HCT116 (cell line): ENCODE data around the gene TMEM128. TPM values are rescaled to one million over a fixed set of nuclear protein-coding genes. Genes with fewer than 3 reads are reported as not detected.

Experiments
- ATAC-seq: fragments of 200-7000 bp; cut with Tn5 transposase; 2 replicates; pipeline ENCODE4 v1.9.1; 2020; ENCODE audit warnings: mild to moderate bottlenecking, moderate library complexity
- BruUV-seq: library from RNA; stranded (reverse); fragments of 400-500 nt; replicated peaks from 2 replicates; lab custom pipeline; 2021; lab: Mats Ljungman, UMichigan
- CTCF ChIA-PET: fragments of 300-600 bp; sonication (Branson Sonifier 250); formaldehyde crosslinking; loops from one replicate; lab custom pipeline; 2021; ENCODE audit warnings: antibody characterized with exemption; lab: Charles Lee
- POLR2A ChIA-PET: fragments of 300-600, 350-600 bp; sonication (Branson Sonifier 250); formaldehyde crosslinking; loops from one replicate; lab custom pipeline; 2021; ENCODE audit warnings: antibody characterized with exemption; lab: Charles Lee
- RAD21 ChIA-PET, 2 experiments: fragments of 300-600 bp; sonication (Branson Sonifier 250); formaldehyde crosslinking; loops; one replicate each; lab custom pipeline; 2023; ENCODE audit warnings: low total read pairs in 2 of 2; ENCODE audit not compliant: uncharacterized antibody in 2 of 2, unreplicated experiment in 2 of 2, low non-redundant PET in 1 of 2; lab: Charles Lee
- DNase-seq: peaks from one replicate; pipeline ENCODE4 v3.0.0-alpha.2; 2010; ENCODE audit warnings: low read depth, low spot score
- H2AFZ ChIP-seq: fragments of 200-600 bp; shearing (Covaris generic), sonication (generic); 2 replicates; pipeline ENCODE4 v1.6.1; 2017; ENCODE audit warnings: low read depth, mixed run types, mixed read lengths, antibody characterized with exemption, low read length; ENCODE audit not compliant: poor library complexity, severe bottlenecking
- H3K27ac ChIP-seq: 2 replicates; pipeline ENCODE4 v1.5.1; 2012; ENCODE audit warnings: low read depth, low read length
- H3K27me3 ChIP-seq: fragments of 200-600 bp; sonication (generic); 2 replicates; pipeline ENCODE4 v1.6.1; 2016; ENCODE audit warnings: mixed run types, low read length, mixed read lengths; ENCODE audit not compliant: insufficient read depth
- H3K36me3 ChIP-seq, 2 experiments: fragments of 200-500 bp in 1 of 2; fragments of 200-600 bp in 1 of 2; sonication (Bioruptor generic) in 1 of 2; sonication (generic) in 1 of 2; 2 replicates each; pipeline versions ENCODE4 v1.5.1 to v1.6.1; 2014 to 2016; ENCODE audit warnings: low read length in 2 of 2, inconsistent platforms in 1 of 2, mixed read lengths in 1 of 2, mixed run types in 1 of 2; ENCODE audit not compliant: insufficient read depth in 2 of 2, control insufficient read depth in 1 of 2
- H3K4me1 ChIP-seq, 2 experiments: fragments of 200-600 bp in 1 of 2; sonication (generic) in 1 of 2; 2 replicates each; pipeline versions ENCODE4 v1.5.1 to v1.6.1; 2012 to 2017; ENCODE audit warnings: low read length in 2 of 2, inconsistent platforms in 1 of 2, mild to moderate bottlenecking in 1 of 2, mixed read lengths in 1 of 2, mixed run types in 1 of 2, moderate library complexity in 1 of 2; ENCODE audit not compliant: insufficient read depth in 2 of 2, control insufficient read depth in 1 of 2
- H3K4me2 ChIP-seq: fragments of 200-600 bp; sonication (generic); 2 replicates; pipeline ENCODE4 v1.6.1; 2017; ENCODE audit warnings: mixed run types, low read length, mixed read lengths
- H3K4me3 ChIP-seq, 2 experiments: fragments of 200-600 bp in 1 of 2; sonication (generic) in 1 of 2; replicated peaks in 1 of 2; 2 replicates each; pipeline ENCODE4 v1.5.1; 2011 to 2016; ENCODE audit warnings: low read length in 2 of 2, control low read depth in 1 of 2, low read depth in 1 of 2, mild to moderate bottlenecking in 1 of 2, mixed read lengths in 1 of 2, mixed run types in 1 of 2
- H3K79me2 ChIP-seq: fragments of 200-600 bp; sonication (generic); 2 replicates; pipeline ENCODE4 v1.6.1; 2017; ENCODE audit warnings: mild to moderate bottlenecking, mixed run types, low read length, moderate library complexity, mixed read lengths; ENCODE audit not compliant: insufficient read depth
- H3K9ac ChIP-seq: fragments of 200-600 bp; sonication (generic); 2 replicates; pipeline ENCODE4 v1.6.1; 2016; ENCODE audit warnings: low read length, mixed read lengths
- H3K9me2 ChIP-seq: fragments of 200-600 bp; sonication (generic), shearing (Covaris generic); 2 replicates; pipeline ENCODE4 v1.6.1; 2017; ENCODE audit warnings: mixed run types, mild to moderate bottlenecking, moderate library complexity; ENCODE audit not compliant: insufficient read depth
- H3K9me3 ChIP-seq, 2 experiments: fragments of 200-500 bp in 1 of 2; fragments of 200-600 bp in 1 of 2; sonication (Bioruptor generic) in 1 of 2; sonication (generic) in 1 of 2; 2 replicates each; pipeline ENCODE4 v1.6.1; 2014 to 2017; ENCODE audit warnings: low read length in 2 of 2, mixed read lengths in 2 of 2, inconsistent platforms in 1 of 2, low read depth in 1 of 2, mild to moderate bottlenecking in 1 of 2, mixed run types in 1 of 2, moderate library complexity in 1 of 2; ENCODE audit not compliant: control insufficient read depth in 1 of 2, insufficient read depth in 1 of 2
- H4K20me1 ChIP-seq: fragments of 200-600 bp; sonication (generic), shearing (Covaris generic); 2 replicates; pipeline ENCODE4 v1.6.1; 2017; ENCODE audit warnings: mixed run types, mild to moderate bottlenecking, moderate library complexity; ENCODE audit not compliant: insufficient read depth
- EGR1 ChIP-seq: IDR thresholded peaks from 2 replicates; pipeline ENCODE4 v1.6.1; 2012; ENCODE audit warnings: low read depth
- JUND ChIP-seq: IDR thresholded peaks from 2 replicates; pipeline ENCODE4 v1.6.1; 2012
- YY1 ChIP-seq: IDR thresholded peaks from 2 replicates; pipeline ENCODE4 v1.6.1; 2011; ENCODE audit warnings: low read length, low read depth, moderate library complexity, mild to moderate bottlenecking; ENCODE audit not compliant: insufficient replicate concordance; ENCODE audit errors: extremely low read depth
- intact Hi-C: fragments of 100-400 bp; cut with micrococcal nuclease; formaldehyde crosslinking; loops from 2 replicates; pipeline ENCODE4 v1.10.0; 2022
- total RNA-seq: library from RNA; stranded (reverse); gene quantifications from one replicate; pipeline ENCODE4 v1.2.1, GENCODE V29; 2021; ENCODE audit not compliant: unreplicated experiment
- TF ChIP-seq, protein P1 (sequence below): IDR thresholded peaks from 2 replicates; pipeline ENCODE4 v1.6.1; 2012; ENCODE audit warnings: low read depth
- TF ChIP-seq, protein P2 (sequence below): IDR thresholded peaks from 2 replicates; pipeline ENCODE4 v1.6.1; 2012
- TF ChIP-seq, protein P3 (sequence below): IDR thresholded peaks from 2 replicates; pipeline ENCODE4 v1.6.1; 2012

TMEM128 gene
- total RNA-seq, 1 experiment from 2014 or later, result 19.5 TPM

DNA sequence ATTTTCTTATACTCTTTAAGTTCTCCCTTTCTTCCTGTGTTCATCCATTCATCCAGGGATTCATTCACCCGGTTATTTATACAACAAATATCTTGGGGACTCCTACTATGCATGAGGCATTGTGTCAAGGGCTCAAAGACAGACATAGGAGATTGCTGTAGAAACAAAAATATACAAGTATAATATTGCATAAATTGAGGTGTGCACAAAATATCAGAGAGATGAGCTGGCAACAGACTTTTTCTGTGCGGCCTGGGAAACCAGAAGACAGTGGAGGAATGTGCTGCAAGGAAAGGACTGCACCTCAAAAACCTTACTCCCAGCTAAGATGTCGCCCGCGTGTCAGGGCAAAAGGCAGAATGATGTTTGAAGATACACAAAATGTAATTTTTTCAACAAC is 30.9 kb downstream of the TMEM128 start:
- ATAC-seq (no peak), DNase-seq (no peak)
- CTCF ChIA-PET, result no interaction called here
- Histone ChIP-seq H3K9ac (no peak overlapping the region), H3K4me3 (no peak overlapping the region), H3K9me2 (no peaks in the 10 kb centered on the region), H3K79me2 (no peaks in the 10 kb centered on the region), H2AFZ (no peak overlapping the region), H3K27me3 (no peaks in the 10 kb centered on the region), H3K4me2 (no peak overlapping the region; the same call in 1 of the 2 replicates), H3K9me3 (no peaks in the 10 kb centered on the region), H3K4me1 (peaks cover 0 to 14% of the 10 kb centered on the region in 2 experiments; a peak in 2 of 4 replicates), H3K36me3 (no peaks in the 10 kb centered on the region), H3K27ac (no peak overlapping the region), H4K20me1 (no peaks in the 10 kb centered on the region)
- RAD21 ChIA-PET, result no interaction called here
- POLR2A ChIA-PET, result no interaction called here
- TF ChIP-seq, protein P1, sequence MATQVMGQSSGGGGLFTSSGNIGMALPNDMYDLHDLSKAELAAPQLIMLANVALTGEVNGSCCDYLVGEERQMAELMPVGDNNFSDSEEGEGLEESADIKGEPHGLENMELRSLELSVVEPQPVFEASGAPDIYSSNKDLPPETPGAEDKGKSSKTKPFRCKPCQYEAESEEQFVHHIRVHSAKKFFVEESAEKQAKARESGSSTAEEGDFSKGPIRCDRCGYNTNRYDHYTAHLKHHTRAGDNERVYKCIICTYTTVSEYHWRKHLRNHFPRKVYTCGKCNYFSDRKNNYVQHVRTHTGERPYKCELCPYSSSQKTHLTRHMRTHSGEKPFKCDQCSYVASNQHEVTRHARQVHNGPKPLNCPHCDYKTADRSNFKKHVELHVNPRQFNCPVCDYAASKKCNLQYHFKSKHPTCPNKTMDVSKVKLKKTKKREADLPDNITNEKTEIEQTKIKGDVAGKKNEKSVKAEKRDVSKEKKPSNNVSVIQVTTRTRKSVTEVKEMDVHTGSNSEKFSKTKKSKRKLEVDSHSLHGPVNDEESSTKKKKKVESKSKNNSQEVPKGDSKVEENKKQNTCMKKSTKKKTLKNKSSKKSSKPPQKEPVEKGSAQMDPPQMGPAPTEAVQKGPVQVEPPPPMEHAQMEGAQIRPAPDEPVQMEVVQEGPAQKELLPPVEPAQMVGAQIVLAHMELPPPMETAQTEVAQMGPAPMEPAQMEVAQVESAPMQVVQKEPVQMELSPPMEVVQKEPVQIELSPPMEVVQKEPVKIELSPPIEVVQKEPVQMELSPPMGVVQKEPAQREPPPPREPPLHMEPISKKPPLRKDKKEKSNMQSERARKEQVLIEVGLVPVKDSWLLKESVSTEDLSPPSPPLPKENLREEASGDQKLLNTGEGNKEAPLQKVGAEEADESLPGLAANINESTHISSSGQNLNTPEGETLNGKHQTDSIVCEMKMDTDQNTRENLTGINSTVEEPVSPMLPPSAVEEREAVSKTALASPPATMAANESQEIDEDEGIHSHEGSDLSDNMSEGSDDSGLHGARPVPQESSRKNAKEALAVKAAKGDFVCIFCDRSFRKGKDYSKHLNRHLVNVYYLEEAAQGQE, result no peak
- intact Hi-C loops, result no loop called here
- BruUV-seq, result no TSS peak

DNA sequence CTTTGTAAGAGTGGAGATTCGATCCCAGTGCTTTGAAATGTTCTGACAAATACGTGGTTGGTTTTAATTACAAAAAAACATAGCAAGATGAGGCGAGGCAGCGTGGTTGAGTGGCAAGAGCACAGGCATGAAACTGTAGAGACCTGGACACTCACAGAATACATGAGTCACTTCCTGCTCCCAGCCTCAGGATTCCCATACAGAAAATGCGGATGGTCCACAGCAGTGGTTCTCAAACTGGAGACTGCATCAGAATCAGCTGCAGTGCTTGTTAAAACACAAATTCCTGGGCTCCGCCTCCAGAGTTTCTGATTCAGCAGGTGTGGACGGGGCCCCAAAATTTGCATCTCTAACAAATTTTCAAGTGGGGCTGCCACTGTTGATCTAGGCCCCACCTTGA is 31.4 kb downstream of the TMEM128 start:
- RAD21 ChIA-PET, result no interaction called here

More for the DNA sequence above, 31.4 kb downstream of the TMEM128 start:
- Histone ChIP-seq H2AFZ (peak overlapping the region; percentile 65), H4K20me1 (no peaks in the 10 kb centered on the region), H3K4me3 (no peak overlapping the region), H3K9me3 (no peaks in the 10 kb centered on the region), H3K9ac (no peak overlapping the region), H3K36me3 (no peaks in the 10 kb centered on the region), H3K79me2 (no peaks in the 10 kb centered on the region), H3K27ac (no peak overlapping the region), H3K4me2 (peak overlapping the region; percentile 44; the same call in 1 of the 2 replicates), H3K9me2 (no peaks in the 10 kb centered on the region), H3K27me3 (no peaks in the 10 kb centered on the region), H3K4me1 (peaks cover 0 to 14% of the 10 kb centered on the region in 2 experiments; a peak in 2 of 4 replicates)
- intact Hi-C loops, result no loop called here
- TF ChIP-seq YY1 (no peak), EGR1 (no peak), JUND (no peak)
- TF ChIP-seq, protein P2, sequence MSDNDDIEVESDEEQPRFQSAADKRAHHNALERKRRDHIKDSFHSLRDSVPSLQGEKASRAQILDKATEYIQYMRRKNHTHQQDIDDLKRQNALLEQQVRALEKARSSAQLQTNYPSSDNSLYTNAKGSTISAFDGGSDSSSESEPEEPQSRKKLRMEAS, result no peak
- TF ChIP-seq, protein P3, sequence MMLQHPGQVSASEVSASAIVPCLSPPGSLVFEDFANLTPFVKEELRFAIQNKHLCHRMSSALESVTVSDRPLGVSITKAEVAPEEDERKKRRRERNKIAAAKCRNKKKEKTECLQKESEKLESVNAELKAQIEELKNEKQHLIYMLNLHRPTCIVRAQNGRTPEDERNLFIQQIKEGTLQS, result no peak
- TF ChIP-seq, protein P1, result no peak
- no peak for ATAC-seq
- CTCF ChIA-PET, result no interaction called here
- POLR2A ChIA-PET, result no interaction called here
- no TSS peak for BruUV-seq
- DNase-seq, result no peak
